Ramos (cell line): Measurements from ENCODE around the gene NT5C2.
"Not testable (repeated sequence)": the region's sequence is repeated elsewhere in the genome, so short reads cannot be mapped to it uniquely, and the experiment has no call there.

ENCODE experiments used
- in situ Hi-C: fragments of 300-500 bp; cut with MboI; formaldehyde crosslinking; loops from one replicate; pipeline ENCODE4 v1.14.3; 2022; ENCODE audit warnings: low sequenced_read_pairs; ENCODE audit not compliant: unreplicated experiment

Gene NT5C2

DNA sequence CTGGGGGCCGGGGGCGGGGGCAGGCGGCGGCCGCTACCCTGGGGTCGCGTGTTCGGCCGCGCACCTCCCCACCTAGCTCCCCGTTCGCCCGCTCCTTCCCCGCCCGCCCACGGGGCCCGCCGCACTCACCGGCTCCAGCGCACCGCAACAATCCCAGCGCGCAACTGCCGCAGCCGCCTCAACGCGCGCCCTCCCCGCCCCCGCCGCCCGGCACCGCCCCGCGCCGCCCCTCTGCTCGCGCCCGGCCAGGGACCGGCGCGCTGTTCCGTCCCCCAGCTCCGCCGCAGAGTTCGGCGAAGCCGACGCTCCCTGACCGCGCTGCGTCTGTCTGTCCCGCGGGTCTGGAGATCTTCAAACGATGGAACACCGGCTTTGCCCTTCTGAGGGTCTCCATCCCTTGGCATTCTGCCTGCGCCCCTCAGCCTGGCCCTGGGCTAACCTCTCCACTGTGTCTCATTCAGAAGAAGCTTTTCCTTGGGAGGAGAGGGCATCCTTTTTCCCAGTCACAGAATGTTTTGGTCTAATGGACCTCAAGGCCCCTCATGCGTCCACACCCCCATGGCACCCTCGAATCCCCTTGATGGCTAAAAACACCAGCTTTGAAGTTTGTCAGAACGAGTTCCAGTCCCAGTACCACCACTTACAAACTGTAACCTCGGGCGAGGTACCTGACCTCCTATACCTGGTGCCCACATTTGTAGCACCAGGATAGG lies at the start of gene NT5C2:
TSS of gene NT5C2 (minus strand) at position 166 of the 713 bp plus-strand sequence. CDS start 18,314 bp downstream, outside the sequence.
- in situ Hi-C loops = no loop called here

GRCh38 chr10:103241262-103242011 lies 48.4 kb upstream of the NT5C2 start:
- in situ Hi-C loops = loop anchor here (5.0 to 10.0 kb wide), 2 partner anchors 167 to 324 kb away; partner anchors contain the start of gene CNNM2

DNA sequence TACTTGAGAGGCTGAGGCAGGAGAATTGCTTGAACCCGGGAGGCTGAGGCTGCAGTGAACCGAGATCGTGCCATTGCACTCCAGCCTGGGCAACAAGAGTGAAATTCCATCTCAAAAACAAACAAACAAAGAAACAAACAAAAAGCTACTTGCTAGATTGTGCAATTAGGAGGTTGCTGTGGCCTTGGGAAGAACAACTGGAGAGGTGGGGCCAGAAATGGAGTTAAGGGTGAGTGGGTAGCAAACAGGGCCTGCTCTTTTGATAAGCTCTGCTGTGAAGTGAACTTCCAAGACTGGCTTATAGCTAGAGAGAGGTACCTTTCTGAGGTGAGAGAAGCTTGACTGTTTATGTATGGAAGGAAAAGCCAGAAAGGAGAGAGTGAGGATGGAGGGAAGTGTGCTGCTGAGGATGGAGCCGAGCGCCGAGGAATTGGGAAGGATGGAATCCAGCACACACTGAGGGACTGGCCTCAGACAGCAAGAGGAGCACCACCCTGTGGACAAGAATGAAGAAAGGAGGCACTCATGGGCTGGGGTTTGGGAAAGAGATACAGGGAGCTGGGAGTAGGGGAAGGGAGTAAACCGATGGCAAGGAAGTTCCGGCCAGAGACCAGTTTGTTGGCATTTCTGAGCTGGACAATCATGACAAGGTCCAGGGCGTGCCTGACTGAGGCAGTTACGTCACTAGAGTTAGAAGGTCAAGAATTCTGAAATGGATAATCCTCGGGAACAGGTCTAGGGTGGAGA lies 45.6 kb upstream of the NT5C2 start:
- in situ Hi-C loops = no loop called here

DNA sequence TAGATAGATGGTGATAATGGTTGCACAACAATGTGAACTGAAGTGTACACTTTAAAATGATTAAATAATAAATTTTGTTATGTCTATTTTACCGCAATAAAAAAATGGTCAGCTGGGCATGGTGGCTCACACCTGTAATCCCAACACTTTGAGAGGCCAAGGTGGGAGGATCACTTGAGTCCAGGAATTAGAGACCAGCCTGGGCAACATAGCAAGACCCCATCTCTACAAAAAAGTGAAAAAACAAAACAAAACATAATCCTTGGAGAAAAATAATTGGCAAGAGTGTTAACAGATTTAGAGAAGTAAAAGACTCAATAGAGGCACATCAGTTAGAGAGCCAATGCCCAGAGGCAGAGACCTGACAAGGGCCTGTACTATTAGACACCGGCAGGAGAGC lies 42.7 kb upstream of the NT5C2 start:
- in situ Hi-C loops = no loop called here

DNA sequence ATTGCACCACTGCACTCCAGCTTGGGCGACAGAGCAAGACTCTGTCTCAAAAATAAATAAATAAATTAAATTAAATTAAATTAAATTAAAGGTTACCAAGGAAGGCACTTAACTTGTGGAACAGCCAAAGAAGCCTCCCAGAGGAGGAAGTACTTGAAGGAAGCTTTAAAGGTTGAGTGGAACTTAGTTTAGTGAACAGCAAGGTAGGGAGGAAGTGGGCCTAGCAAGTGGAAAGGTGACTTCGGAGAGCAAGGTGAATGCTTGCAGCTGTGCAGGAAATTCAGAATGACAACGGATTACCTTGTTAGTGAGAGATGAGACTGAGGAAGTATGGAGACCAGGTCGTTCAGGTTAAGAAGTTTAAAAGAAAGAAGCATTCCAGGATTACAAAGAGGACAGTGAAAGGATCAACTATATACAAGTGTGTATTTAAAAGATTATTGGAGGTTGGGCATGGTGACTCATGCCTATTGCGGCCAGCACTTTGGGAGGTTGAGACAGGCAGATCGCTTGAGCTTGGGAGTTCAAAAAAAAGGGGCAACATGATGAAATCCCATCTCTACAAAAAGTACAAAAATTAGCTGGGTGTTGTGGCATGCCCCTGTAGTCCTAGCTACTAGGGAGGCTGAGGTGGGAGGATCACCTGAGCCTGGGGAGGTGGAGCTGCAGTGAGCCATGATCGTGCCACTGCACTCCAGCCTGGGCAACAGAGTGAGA lies 39.9 kb upstream of the NT5C2 start:
- in situ Hi-C loops = no loop called here

DNA sequence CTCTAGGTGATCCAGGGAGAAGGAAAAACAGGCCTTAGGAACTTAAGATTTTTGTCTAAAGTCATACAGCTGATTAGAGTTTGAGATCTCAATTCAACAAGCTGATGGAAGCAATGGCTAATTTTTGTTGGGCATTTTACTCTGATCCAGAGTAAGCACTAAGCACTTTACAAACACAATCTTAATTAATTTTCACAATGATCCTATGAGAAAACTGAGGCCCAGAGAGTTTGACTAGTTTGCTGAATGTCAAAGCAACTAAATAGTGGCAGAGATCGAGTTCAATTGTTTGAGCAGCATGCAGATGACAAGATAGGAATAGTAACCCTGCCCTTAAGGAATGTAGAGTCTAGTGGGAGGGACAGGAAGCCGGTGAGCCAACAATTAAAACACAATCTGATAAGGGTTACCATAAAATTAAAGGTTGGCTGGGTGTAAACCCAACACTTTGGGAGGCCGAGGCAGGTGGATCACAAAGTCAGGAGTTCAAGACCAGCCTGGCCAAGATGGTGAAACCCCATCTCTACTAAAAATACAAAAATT lies 39.1 kb upstream of the NT5C2 start:
- in situ Hi-C loops = no loop called here

- in situ Hi-C loops = no loop called here
Observed at GRCh38 chr10:103231047-103231551, 38.0 kb upstream of the NT5C2 start.

- in situ Hi-C loops = no loop called here
Observed at GRCh38 chr10:103227416-103227815, 34.3 kb upstream of the NT5C2 start.

GRCh38 chr10:103225939-103226338 lies 32.9 kb upstream of the NT5C2 start:
- in situ Hi-C loops = no loop called here

- in situ Hi-C loops = not testable (repeated sequence)
Observed at GRCh38 chr10:103224721-103225120, 31.6 kb upstream of the NT5C2 start.

DNA sequence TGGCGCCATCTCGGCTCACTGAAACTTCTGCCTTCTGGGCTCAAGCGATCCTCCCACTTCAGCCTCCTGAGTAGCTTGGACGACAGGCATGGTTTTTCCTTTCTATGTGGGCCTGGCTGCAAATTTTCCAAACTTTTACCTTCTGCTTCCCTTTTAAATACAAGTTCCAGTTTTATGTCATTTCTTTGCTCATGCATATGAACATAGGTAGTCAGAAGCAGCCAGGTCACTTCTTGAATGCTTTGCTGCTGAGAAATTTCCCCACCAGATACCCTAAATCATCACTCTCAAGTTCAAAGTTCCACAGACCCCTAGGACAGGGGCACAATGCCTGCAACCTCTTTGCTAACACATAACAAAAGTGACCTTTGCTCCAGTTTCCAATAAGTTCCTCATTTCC lies 31.1 kb upstream of the NT5C2 start:
- in situ Hi-C loops = no loop called here

- in situ Hi-C loops = not testable (repeated sequence)
Observed at GRCh38 chr10:103216362-103216761, 23.3 kb upstream of the NT5C2 start.

DNA sequence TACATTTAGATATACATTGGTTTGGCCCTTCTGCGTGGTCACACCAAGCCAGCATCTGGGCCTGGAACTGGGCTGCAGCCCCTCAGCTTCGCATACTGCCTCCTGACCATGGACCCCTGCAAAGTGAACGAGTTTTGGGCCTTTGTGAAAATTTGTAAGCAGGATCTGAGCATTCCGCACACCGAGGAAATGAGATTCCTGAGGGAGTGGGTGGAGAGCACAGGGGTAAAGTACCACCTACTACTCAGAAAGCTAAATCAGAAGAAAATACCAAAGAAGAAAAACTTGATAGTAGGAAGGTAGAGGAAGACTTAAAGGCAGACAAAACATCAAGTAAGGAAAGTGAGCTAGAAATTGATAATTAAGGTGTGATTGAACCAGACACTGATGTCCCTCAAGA lies 22.5 kb upstream of the NT5C2 start:
- in situ Hi-C loops = no loop called here

DNA sequence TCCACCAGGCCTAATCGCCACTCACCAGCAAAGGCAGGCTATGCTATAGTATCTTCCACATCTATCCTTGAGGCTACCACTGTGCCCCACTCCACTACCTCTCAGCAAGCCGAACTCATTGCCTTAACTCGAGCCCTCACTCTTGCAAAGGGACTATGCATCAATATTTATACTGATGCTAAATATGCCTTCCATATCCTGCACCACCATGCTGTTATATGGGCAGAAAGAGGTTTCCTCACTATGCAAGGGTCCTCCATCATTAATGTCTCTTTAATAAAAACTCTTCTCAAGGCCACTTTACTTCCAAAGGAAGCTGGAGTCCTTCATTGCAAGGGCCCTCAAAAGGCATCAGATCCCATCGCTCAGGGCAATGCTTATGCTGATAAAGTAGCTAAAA lies 17.2 kb upstream of the NT5C2 start:
- in situ Hi-C loops = not testable (repeated sequence)

GRCh38 chr10:103207643-103208042 lies 14.6 kb upstream of the NT5C2 start:
- in situ Hi-C loops = not testable (repeated sequence)

DNA sequence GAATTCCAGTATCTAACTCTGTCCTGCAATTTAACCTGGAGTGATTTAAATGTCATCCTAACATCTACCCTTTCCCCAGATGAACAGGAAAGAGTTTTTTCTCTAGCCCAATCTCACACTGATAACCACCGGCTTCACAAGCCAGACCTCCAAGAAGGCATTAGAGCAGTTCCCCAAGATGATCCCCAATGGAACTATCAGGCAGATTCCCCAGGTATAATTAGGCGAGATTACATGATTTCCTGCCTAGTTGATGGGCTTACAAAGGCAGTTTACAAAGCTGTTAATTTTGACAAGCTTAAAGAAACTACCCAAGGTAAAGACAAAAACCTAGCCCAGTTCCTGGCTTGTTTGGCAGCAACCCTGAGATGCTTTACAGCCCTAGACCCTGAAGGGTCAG lies 14.1 kb upstream of the NT5C2 start:
- in situ Hi-C loops = no loop called here

- in situ Hi-C loops = not testable (repeated sequence)
Observed at GRCh38 chr10:103206715-103207114, 13.6 kb upstream of the NT5C2 start.

DNA sequence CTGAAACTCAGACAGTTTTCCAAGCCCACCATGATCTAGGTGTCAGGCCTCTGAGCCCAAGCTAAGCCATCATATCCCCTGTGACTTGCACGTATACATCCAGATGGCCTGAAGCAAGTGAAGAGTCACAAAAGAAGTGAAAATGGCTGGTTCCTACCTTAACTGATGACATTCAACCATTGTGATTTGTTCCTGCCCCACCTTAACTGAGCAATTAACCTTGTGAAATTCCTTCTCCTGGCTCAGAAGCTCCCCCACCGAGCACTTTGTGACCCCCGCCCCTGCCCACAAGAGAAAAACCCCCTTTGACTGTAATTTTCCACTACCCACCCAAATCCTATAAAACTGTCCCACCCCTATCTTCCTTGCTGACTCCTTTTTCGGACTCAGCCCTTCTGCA lies 12.3 kb upstream of the NT5C2 start:
- in situ Hi-C loops = not testable (repeated sequence)

GRCh38 chr10:103204353-103205255 lies 11.5 kb upstream of the NT5C2 start:
- in situ Hi-C loops = no loop called here
